Brain microvascular endothelial cell (primary cell): ENCODE results near the gene GFOD2.

Experiments used
- DNase-seq: peaks from one replicate; pipeline ENCODE4 v3.0.0-alpha.2; 2020
- H3K27ac ChIP-seq: fragments of 250-450 bp; sonication (Bioruptor Pico); 2 replicates; pipeline ENCODE4 v1.5.1; 2020; ENCODE audit warnings: mild to moderate bottlenecking, moderate library complexity
- H3K27me3 ChIP-seq: fragments of 250-450 bp; sonication (Bioruptor Pico); replicated peaks from 2 replicates; pipeline ENCODE4 v1.5.1; 2020; ENCODE audit warnings: mild to moderate bottlenecking
- H3K36me3 ChIP-seq: fragments of 250-450 bp; sonication (Bioruptor Pico); replicated peaks from 2 replicates; pipeline ENCODE4 v1.5.1; 2020; ENCODE audit warnings: mild to moderate bottlenecking
- H3K4me3 ChIP-seq: 2 replicates; pipeline ENCODE4 v1.5.1; 2011; ENCODE audit warnings: low read depth, mild to moderate bottlenecking, control low read depth, low read length, moderate library complexity
- CTCF ChIP-seq: IDR thresholded peaks from 2 replicates; pipeline ENCODE4 v1.5.1; 2011; ENCODE audit warnings: low read depth, mild to moderate bottlenecking, moderate library complexity, low read length, control low read depth, inconsistent platforms; ENCODE audit errors: missing control alignments
- in situ Hi-C: cut with HindIII; loops from 2 replicates; pipeline ENCODE4 v1.10.0; 2017; ENCODE audit warnings: low sequenced_read_pairs, low pct_ligation_motif_present

The GFOD2 gene

GRCh38 chr16:67672306-67672705 is 46.8 kb downstream of the GFOD2 start:
- H3K27me3 ChIP-seq: no peaks in the 10 kb centered on the region
- no peak overlapping the region for H3K4me3 ChIP-seq
- in situ Hi-C loops: no loop called here
- H3K36me3 ChIP-seq: peaks cover 10% of the 10 kb centered on the region
- H3K27ac ChIP-seq: no peak overlapping the region
- DNase-seq: no peak
- TF ChIP-seq CTCF: no peak

- in situ Hi-C loops: no loop called here
- no peak overlapping the region for H3K27ac ChIP-seq
- DNase-seq: no peak
- H3K36me3 ChIP-seq: no peaks in the 10 kb centered on the region
- no peaks in the 10 kb centered on the region for H3K27me3 ChIP-seq
- H3K4me3 ChIP-seq: no peak overlapping the region
- TF ChIP-seq CTCF: no peak
Observed at GRCh38 chr16:67669499-67670101, 49.5 kb downstream of the GFOD2 start.

DNA sequence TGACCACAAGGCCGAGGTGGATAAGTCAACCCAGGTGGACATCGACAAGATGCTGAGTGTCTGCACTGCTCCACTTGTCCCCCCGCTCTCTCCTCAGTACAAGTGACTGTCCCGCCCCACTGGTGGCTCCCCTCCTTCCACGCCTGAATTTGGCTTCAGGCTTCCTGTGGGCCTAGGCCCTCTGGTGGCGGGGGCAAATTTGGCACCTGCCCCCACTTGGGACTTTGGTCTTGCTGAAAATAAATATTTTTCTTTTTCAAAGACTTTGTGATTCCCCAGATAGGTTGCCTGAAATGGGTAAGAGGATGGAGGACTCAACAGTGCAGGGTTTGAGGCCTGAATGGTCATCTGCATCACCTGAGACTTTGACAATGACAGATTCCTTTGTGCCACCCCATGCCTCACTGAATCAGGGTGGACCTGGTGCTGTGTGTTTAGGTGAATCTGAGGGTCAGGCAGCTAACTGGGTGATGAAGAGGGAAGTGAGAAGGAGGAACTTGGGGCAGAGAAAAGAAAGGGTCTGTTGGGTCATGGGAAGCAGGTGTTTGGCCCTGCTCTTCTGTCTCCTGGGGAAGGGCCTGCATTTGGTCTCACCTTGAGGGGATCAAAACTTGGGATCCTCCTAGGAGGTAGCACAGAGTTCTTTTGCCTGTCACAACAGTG is 50.5 kb downstream of the GFOD2 start:
- DNase-seq: no peak
- Histone ChIP-seq H3K4me3 (no peak overlapping the region), H3K27ac (no peak overlapping the region), H3K36me3 (no peaks in the 10 kb centered on the region), H3K27me3 (no peaks in the 10 kb centered on the region)
- peak; percentile 54 for TF ChIP-seq CTCF
- in situ Hi-C loops: no loop called here

- no peaks in the 10 kb centered on the region for H3K27me3 ChIP-seq
- TF ChIP-seq CTCF: peak; percentile 97
- H3K27ac ChIP-seq: no peak overlapping the region
- DNase-seq: peak; percentile 88
- in situ Hi-C loops: no loop called here
- H3K36me3 ChIP-seq: no peaks in the 10 kb centered on the region
- H3K4me3 ChIP-seq: peak overlapping the region; percentile 66
Observed at GRCh38 chr16:67667817-67668494, 51.2 kb downstream of the GFOD2 start.

DNA sequence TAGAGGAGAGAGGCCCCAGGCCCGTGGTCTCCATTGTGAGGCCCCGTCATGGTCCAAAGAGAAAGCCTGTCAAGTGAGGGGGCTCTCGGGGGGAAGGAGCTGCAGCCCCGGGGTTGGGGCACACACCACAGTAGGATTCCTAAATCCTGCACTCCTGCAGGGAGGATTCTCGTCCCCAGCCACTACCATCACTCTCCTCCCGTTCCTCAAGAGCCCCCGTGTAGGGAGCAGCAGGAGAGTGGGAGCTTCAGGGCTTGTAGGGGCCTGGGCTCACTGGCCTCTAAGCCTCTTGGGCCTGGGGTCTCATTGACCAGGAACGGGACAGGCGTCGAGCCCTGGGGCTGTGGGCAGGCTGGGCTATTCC is 51.7 kb downstream of the GFOD2 start:
- Histone ChIP-seq H3K27ac (no peak overlapping the region), H3K27me3 (no peaks in the 10 kb centered on the region), H3K36me3 (no peaks in the 10 kb centered on the region), H3K4me3 (peak overlapping the region; percentile 66)
- DNase-seq: no peak
- in situ Hi-C loops: no loop called here
- no peak for TF ChIP-seq CTCF
